Effector memory CD4-positive, alpha-beta T cell (primary cell): ENCODE data around the gene CBARP.

Experiments
- DNase-seq, 3 donors: peaks; one replicate each; pipeline ENCODE4 v3.0.0-alpha.2; 2020
- H3K27ac ChIP-seq: 2 replicates; pipeline ENCODE4 v1.7.0; 2013; ENCODE audit warnings: mild to moderate bottlenecking, low read length, moderate library complexity; ENCODE audit not compliant: insufficient read depth, poor library complexity, severe bottlenecking
- H3K27me3 ChIP-seq: replicated peaks from 2 replicates; pipeline ENCODE4 v1.7.0; 2013; ENCODE audit warnings: mild to moderate bottlenecking, low read length; ENCODE audit not compliant: insufficient read depth, control insufficient read depth, poor library complexity, severe bottlenecking
- H3K36me3 ChIP-seq: 2 replicates; pipeline ENCODE4 v1.7.0; 2013; ENCODE audit warnings: mild to moderate bottlenecking, low read length, moderate library complexity; ENCODE audit not compliant: control insufficient read depth, insufficient read depth
- H3K4me1 ChIP-seq: 2 replicates; pipeline ENCODE4 v1.7.0; 2013; ENCODE audit warnings: low read length, mild to moderate bottlenecking; ENCODE audit not compliant: control insufficient read depth, insufficient read depth, poor library complexity, severe bottlenecking
- H3K4me3 ChIP-seq: 2 replicates; pipeline ENCODE4 v1.7.0; 2013; ENCODE audit warnings: low read length, low read depth, mild to moderate bottlenecking; ENCODE audit not compliant: insufficient read depth, poor library complexity, severe bottlenecking
- H3K9me3 ChIP-seq: 2 replicates; pipeline ENCODE4 v1.7.0; 2013; ENCODE audit warnings: mild to moderate bottlenecking, low read length, moderate library complexity; ENCODE audit not compliant: control insufficient read depth

CBARP gene

GRCh38 chr19:1263188-1263587 lies 25.4 kb upstream of the CBARP start:
- no peaks in the 10 kb centered on the region for H3K9me3 ChIP-seq
- H3K27ac ChIP-seq = peak overlapping the region; percentile 97
- H3K4me1 ChIP-seq = peaks cover 64% of the 10 kb centered on the region
- H3K36me3 ChIP-seq = peaks cover 2% of the 10 kb centered on the region
- no peak for DNase-seq
- no peak overlapping the region for H3K4me3 ChIP-seq
- no peaks in the 10 kb centered on the region for H3K27me3 ChIP-seq

- H3K4me3 ChIP-seq = no peak overlapping the region
- peak overlapping the region; percentile 97 for H3K27ac ChIP-seq
- no peak for DNase-seq
- peaks cover 7% of the 10 kb centered on the region for H3K36me3 ChIP-seq
- H3K27me3 ChIP-seq = no peaks in the 10 kb centered on the region
- peaks cover 64% of the 10 kb centered on the region for H3K4me1 ChIP-seq
- no peaks in the 10 kb centered on the region for H3K9me3 ChIP-seq
Observed at GRCh38 chr19:1262623-1263123, 24.9 kb upstream of the CBARP start.

- peak overlapping the region; percentile 74 for H3K4me3 ChIP-seq
- peaks cover 14% of the 10 kb centered on the region for H3K36me3 ChIP-seq
- peak overlapping the region; percentile 97 for H3K27ac ChIP-seq
- no peaks in the 10 kb centered on the region for H3K27me3 ChIP-seq
- peaks cover 64% of the 10 kb centered on the region for H3K4me1 ChIP-seq
- no peaks in the 10 kb centered on the region for H3K9me3 ChIP-seq
- DNase-seq = peak; percentile 50 to 60 (median 51)
Observed at GRCh38 chr19:1261798-1262622, 24.2 kb upstream of the CBARP start.

GRCh38 chr19:1261538-1261797 lies 23.7 kb upstream of the CBARP start:
- H3K27me3 ChIP-seq = no peaks in the 10 kb centered on the region

GRCh38 chr19:1260749-1261537 lies 23.1 kb upstream of the CBARP start:
- no peaks in the 10 kb centered on the region for H3K9me3 ChIP-seq
- H3K27ac ChIP-seq = peak overlapping the region; percentile 97
- H3K4me3 ChIP-seq = peak overlapping the region; percentile 74
- H3K36me3 ChIP-seq = peaks cover 22% of the 10 kb centered on the region
- peak; percentile 95 to 97 (median 96) for DNase-seq
- H3K27me3 ChIP-seq = no peaks in the 10 kb centered on the region
- peaks cover 57% of the 10 kb centered on the region for H3K4me1 ChIP-seq

More at GRCh38 chr19:1261538-1261797, 23.7 kb upstream of the CBARP start:
- Histone ChIP-seq H3K36me3 (peaks cover 19% of the 10 kb centered on the region), H3K9me3 (no peaks in the 10 kb centered on the region), H3K4me1 (peaks cover 62% of the 10 kb centered on the region), H3K4me3 (peak overlapping the region; percentile 74), H3K27ac (peak overlapping the region; percentile 97)
- DNase-seq = no peak

GRCh38 chr19:1259876-1260748 lies 22.3 kb upstream of the CBARP start:
- Histone ChIP-seq H3K4me1 (peaks cover 63% of the 10 kb centered on the region), H3K4me3 (peak overlapping the region; percentile 39), H3K9me3 (no peaks in the 10 kb centered on the region), H3K36me3 (peaks cover 30% of the 10 kb centered on the region), H3K27me3 (no peaks in the 10 kb centered on the region), H3K27ac (peak overlapping the region; percentile 97)
- peak; percentile 42 to 52 (median 51) for DNase-seq

- Histone ChIP-seq H3K4me3 (peak overlapping the region; percentile 39), H3K4me1 (peaks cover 71% of the 10 kb centered on the region), H3K9me3 (no peaks in the 10 kb centered on the region), H3K27ac (peak overlapping the region; percentile 97), H3K27me3 (no peaks in the 10 kb centered on the region), H3K36me3 (peaks cover 38% of the 10 kb centered on the region)
- peak; percentile 59 to 68 (median 60) for DNase-seq
Observed at GRCh38 chr19:1259206-1259875, 21.5 kb upstream of the CBARP start.

- Histone ChIP-seq H3K4me1 (peaks cover 77% of the 10 kb centered on the region), H3K4me3 (peak overlapping the region; percentile 39), H3K36me3 (peaks cover 44% of the 10 kb centered on the region), H3K27ac (peak overlapping the region; percentile 97), H3K27me3 (no peaks in the 10 kb centered on the region), H3K9me3 (no peaks in the 10 kb centered on the region)
- DNase-seq = no peak
Observed at GRCh38 chr19:1258707-1259205, 21.0 kb upstream of the CBARP start.

- no peaks in the 10 kb centered on the region for H3K9me3 ChIP-seq
- peaks cover 48% of the 10 kb centered on the region for H3K36me3 ChIP-seq
- H3K4me3 ChIP-seq = no peak overlapping the region
- H3K4me1 ChIP-seq = peaks cover 83% of the 10 kb centered on the region
- H3K27ac ChIP-seq = peak overlapping the region; percentile 97
- H3K27me3 ChIP-seq = no peaks in the 10 kb centered on the region
- DNase-seq = no peak
Observed at GRCh38 chr19:1258163-1258492, 20.3 kb upstream of the CBARP start.
